Prostate gland (tissue), 2 donors: ENCODE results near the gene NR2F6.

Experiments used
- POLR2A ChIP-seq: fragments of 450-650 bp; IDR thresholded peaks from one replicate; pipeline ENCODE4 v1.6.1; 2016; ENCODE audit warnings: antibody characterized with exemption, mild to moderate bottlenecking
- TF ChIP-seq, protein P1 (sequence below), 4 experiments: fragments of 200-600 bp in 2 of 4; fragments of 450-650 bp in 2 of 4; sonication (generic) in 2 of 4; IDR thresholded peaks; 1 replicate in 3 of 4; 2 replicates in 1 of 4; pipeline ENCODE4 v1.5.1; 2016 to 2019; ENCODE audit warnings: antibody characterized with exemption in 4 of 4, mild to moderate bottlenecking in 2 of 4, moderate library complexity in 2 of 4

DNA sequence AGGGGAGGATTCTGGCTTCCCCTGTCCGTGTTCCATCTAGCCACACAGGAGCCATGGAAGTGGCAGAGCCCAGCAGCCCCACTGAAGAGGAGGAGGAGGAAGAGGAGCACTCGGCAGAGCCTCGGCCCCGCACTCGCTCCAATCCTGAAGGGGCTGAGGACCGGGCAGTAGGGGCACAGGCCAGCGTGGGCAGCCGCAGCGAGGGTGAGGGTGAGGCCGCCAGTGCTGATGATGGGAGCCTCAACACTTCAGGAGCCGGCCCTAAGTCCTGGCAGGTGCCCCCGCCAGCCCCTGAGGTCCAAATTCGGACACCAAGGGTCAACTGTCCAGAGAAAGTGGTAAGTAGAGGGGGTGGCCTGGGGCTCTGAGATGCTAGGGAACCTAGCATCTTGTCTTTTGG, 23.0 kb upstream of the NR2F6 start:
- no peak for TF ChIP-seq POLR2A
- TF ChIP-seq, protein P1, sequence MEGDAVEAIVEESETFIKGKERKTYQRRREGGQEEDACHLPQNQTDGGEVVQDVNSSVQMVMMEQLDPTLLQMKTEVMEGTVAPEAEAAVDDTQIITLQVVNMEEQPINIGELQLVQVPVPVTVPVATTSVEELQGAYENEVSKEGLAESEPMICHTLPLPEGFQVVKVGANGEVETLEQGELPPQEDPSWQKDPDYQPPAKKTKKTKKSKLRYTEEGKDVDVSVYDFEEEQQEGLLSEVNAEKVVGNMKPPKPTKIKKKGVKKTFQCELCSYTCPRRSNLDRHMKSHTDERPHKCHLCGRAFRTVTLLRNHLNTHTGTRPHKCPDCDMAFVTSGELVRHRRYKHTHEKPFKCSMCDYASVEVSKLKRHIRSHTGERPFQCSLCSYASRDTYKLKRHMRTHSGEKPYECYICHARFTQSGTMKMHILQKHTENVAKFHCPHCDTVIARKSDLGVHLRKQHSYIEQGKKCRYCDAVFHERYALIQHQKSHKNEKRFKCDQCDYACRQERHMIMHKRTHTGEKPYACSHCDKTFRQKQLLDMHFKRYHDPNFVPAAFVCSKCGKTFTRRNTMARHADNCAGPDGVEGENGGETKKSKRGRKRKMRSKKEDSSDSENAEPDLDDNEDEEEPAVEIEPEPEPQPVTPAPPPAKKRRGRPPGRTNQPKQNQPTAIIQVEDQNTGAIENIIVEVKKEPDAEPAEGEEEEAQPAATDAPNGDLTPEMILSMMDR (IDR thresholded peaks at IDR 0.05) = no peak
